HFFc6 (cell line): ENCODE results near the gene ZMYM2. TPM values are rescaled to one million over a fixed set of nuclear protein-coding genes. Genes with fewer than 3 reads are reported as not detected.
A peak's percentile ranks its signal among the peaks of the same experiment; 100 is the strongest.

ENCODE experiments used
- DNase-seq: peaks from one replicate; pipeline ENCODE4 v3.0.0-alpha.2; 2018
- H3K27ac Mint-ChIP-seq: 2 replicates; pipeline ENCODE4 v1.8.0; 2020; ENCODE audit warnings: mild to moderate bottlenecking, mixed read lengths
- H3K27me3 Mint-ChIP-seq: 2 replicates; pipeline ENCODE4 v1.8.0; 2021; ENCODE audit warnings: mild to moderate bottlenecking, moderate library complexity, mixed read lengths; ENCODE audit not compliant: insufficient read depth
- H3K36me3 Mint-ChIP-seq: 2 replicates; pipeline ENCODE4 v1.8.0; 2021; ENCODE audit warnings: low read depth, mixed read lengths
- H3K4me1 Mint-ChIP-seq: 2 replicates; pipeline ENCODE4 v1.8.0; 2020; ENCODE audit warnings: low read depth, mixed read lengths
- H3K4me3 Mint-ChIP-seq: 2 replicates; pipeline ENCODE4 v1.8.0; 2020; ENCODE audit warnings: mild to moderate bottlenecking, moderate library complexity, mixed read lengths
- H3K9me3 Mint-ChIP-seq: 2 replicates; pipeline ENCODE4 v1.8.0; 2020; ENCODE audit warnings: mild to moderate bottlenecking, mixed read lengths
- CTCF ChIP-seq: fragments of 200-600 bp; sonication (generic); IDR thresholded peaks from 2 replicates; pipeline ENCODE4 v1.5.0; 2021; ENCODE audit warnings: antibody characterized with exemption, mild to moderate bottlenecking
- total RNA-seq, 6 experiments: library from RNA; stranded (reverse); fragmentation: NEBNext Ultra II Directional; extraction: Animal tissue kit (Norgen Biotek cat#: 25700); gene quantifications; 2 replicates in 1 of 6; 3 replicates in 5 of 6; pipeline ENCODE4 v1.2.3, GENCODE V29; 2021

Gene ZMYM2
- total RNA-seq, 6 experiments from 2014 or later, result 21.3 to 33.6 (median 28.8) TPM

- no peak for DNase-seq
- no peak overlapping the region for H3K27ac Mint-ChIP-seq
- peaks cover 23% of the 10 kb centered on the region for H3K4me1 Mint-ChIP-seq
- H3K36me3 Mint-ChIP-seq, result peaks cover 13% of the 10 kb centered on the region
- no peak for TF ChIP-seq CTCF
- H3K4me3 Mint-ChIP-seq, result no peak overlapping the region
- no peaks in the 10 kb centered on the region for H3K27me3 Mint-ChIP-seq
- no peaks in the 10 kb centered on the region for H3K9me3 Mint-ChIP-seq
Observed at GRCh38 chr13:20002787-20003186, 44.3 kb downstream of the ZMYM2 start.

GRCh38 chr13:20006206-20006605 is 47.7 kb downstream of the ZMYM2 start:
- no peak for TF ChIP-seq CTCF
- DNase-seq, result peak; percentile 15
- Mint-ChIP-seq H3K27me3 (no peaks in the 10 kb centered on the region; the same call in 1 of the 2 replicates), H3K9me3 (no peaks in the 10 kb centered on the region), H3K4me3 (no peak overlapping the region), H3K27ac (no peak overlapping the region), H3K4me1 (peaks cover 16% of the 10 kb centered on the region), H3K36me3 (peaks cover 32% of the 10 kb centered on the region)

DNA sequence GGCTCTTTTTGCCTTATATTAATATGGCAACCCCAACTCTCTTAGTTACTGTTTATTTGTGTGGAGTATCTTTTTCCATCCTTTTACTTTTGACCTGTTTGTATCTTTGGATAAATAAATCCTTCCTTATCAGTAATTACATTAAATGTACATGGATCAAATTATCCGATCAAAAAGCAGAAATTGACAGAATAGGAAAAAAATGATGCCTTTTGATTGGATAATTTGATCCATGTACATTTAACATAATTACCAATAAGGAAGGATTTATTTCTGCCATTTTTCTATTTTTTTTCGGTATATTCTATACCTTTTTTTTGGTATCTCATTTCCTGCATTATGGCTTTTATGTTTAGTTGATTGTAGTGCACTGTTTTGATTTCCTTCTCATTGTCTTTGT is 57.2 kb downstream of the ZMYM2 start:
- TF ChIP-seq CTCF, result no peak
- Mint-ChIP-seq H3K27me3 (peaks cover 1% of the 10 kb centered on the region; the same call in 1 of the 2 replicates), H3K9me3 (peaks cover 22% of the 10 kb centered on the region), H3K36me3 (peaks cover 58% of the 10 kb centered on the region), H3K4me1 (no peaks in the 10 kb centered on the region), H3K27ac (no peak overlapping the region), H3K4me3 (no peak overlapping the region)
- no peak for DNase-seq

- TF ChIP-seq CTCF, result no peak
- Mint-ChIP-seq H3K36me3 (peaks cover 68% of the 10 kb centered on the region), H3K27ac (no peak overlapping the region), H3K27me3 (peaks cover 1% of the 10 kb centered on the region; the same call in 1 of the 2 replicates), H3K9me3 (peaks cover 22% of the 10 kb centered on the region), H3K4me3 (no peak overlapping the region), H3K4me1 (peaks cover 9% of the 10 kb centered on the region)
- DNase-seq, result no peak
Observed at GRCh38 chr13:20016649-20017364, 58.3 kb downstream of the ZMYM2 start.

GRCh38 chr13:20017365-20017711 is 58.8 kb downstream of the ZMYM2 start:
- DNase-seq, result no peak
- peaks cover 1% of the 10 kb centered on the region; the same call in 1 of the 2 replicates for H3K27me3 Mint-ChIP-seq
- H3K4me3 Mint-ChIP-seq, result no peak overlapping the region
- TF ChIP-seq CTCF, result no peak
- no peak overlapping the region for H3K27ac Mint-ChIP-seq
- H3K4me1 Mint-ChIP-seq, result peaks cover 14% of the 10 kb centered on the region
- H3K36me3 Mint-ChIP-seq, result peaks cover 69% of the 10 kb centered on the region
- peaks cover 22% of the 10 kb centered on the region for H3K9me3 Mint-ChIP-seq
